NOMO-1 treated with dmso at 0.1 percent for 144 hours (cell line): Measurements from ENCODE around the gene ACADVL.
A peak's percentile ranks its signal among the peaks of the same experiment; 100 is the strongest.
"Not testable (repeated sequence)": the region's sequence is repeated elsewhere in the genome, so short reads cannot be mapped to it uniquely, and the experiment has no call there.

Experiments
- DNase-seq: peaks from one replicate; lab custom pipeline; 2025; ENCODE audit not compliant: unreplicated experiment; lab: John Stamatoyannopoulos, UW

Gene ACADVL

DNA sequence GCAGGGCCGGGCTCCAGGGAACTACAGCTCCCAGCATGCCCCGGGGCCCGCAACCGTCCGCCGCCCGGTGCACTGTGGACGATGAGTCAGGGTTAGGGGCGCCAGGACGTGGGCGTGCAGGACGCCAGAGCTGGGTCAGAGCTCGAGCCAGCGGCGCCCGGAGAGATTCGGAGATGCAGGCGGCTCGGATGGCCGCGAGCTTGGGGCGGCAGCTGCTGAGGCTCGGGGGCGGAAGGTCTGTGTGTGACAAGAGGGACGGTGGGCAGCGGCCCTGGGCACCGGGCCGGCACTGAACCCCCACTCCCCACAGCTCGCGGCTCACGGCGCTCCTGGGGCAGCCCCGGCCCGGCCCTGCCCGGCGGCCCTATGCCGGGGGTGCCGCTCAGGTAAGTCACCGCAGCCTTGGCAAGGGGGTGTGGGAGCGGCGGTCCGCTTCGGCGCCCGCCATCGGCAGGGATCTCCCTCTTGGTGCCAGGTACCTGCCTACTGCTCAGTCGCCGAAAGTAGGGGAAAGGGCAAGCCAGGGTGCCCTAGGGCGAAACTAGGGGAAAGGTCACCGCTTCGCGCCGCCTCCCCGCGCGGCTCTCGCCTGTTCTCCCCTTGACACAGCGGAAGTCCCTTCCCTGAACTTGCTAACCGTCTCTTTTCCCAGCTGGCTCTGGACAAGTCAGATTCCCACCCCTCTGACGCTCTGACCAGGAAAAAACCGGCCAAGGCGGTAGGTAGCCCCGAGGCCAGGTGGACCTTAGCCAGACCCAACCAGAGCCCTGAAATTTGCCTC, at the start of gene ACADVL, which contains the start of gene DLG4:
ACADVL (plus strand) TSS at position 127 of the 781 bp plus-strand sequence; CDS start at position 174, 47 bp downstream.
DLG4 (minus strand) TSS at position 25 of the 781 bp plus-strand sequence.
- DNase-seq: peak; percentile 61

DNA sequence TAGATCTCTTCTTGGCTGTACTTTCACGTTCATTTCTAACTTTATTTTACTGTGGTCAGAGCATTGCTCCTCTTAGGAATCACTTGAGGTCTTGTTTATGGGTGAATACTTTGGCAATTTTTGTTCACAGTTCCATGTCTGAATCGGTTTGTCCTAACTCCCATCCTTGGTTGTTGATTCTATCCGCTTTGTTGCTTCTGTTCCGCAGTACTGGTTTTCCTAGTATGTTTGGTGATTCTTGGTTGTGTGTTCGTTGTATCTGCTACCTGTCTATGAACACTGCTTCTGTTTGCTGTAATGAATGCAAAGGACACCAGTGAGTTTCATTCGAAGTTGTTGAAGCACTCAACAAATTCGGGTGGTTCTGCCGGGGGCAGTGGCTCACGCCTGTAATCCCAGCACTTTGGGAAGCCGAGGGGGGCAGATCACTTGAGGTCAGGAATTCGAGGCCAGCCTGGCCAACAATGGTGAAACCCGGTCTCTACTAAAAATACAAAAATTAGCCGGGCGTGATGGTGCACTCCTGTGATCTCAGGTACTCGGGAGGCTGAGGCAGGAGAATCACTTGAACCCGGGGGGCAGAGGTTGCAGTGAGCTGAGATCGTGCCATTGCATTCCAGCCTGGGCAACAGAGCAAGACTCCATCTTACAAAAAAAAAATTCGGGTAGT, 47.1 kb upstream of the ACADVL start:
- DNase-seq: not testable (repeated sequence)

DNA sequence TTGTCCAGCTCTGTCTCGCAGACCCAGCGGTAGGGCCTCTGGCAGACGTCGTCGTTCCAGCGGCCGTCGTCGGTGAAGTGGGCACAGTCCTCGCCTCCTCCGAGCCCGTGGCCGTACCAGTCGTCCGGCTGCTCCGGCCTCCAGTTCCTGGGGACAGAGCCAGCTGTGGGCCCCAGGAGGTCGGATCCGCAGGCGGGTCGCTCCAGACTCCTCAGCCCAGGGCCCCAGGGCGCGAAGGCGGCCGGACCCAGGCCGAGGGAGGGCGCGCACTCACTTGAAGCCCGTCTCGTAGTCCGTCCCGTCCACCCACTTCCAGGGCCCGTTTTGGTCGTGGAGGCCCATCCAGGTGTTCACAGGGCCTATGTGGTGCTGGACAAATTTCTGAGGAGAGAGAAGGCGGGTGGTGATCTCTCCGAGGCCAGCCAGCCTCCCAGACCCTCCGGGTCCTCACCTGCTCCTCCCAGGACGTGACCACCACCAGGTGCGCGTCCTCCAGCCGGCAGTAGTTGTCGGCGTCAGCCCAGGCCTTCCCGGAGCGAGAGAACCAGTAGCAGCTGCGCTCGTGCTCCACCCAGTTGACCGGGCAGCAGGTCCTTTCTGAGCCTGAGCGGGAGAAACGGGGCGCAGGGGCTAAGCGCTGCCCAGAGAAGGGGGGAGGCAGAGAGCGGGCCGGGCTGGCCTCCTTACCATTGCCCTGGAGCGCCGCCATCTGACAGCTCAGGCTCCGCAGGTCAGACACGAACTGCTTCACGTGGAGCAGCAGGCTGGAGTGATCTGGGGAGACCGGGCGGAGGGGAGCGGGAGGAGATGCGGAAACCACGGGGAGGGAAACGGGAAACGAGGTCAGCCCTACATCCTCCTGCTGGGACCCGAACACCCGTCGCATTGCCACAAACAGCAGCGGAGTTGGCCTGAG, 45.8 kb upstream of the ACADVL start:
- no peak for DNase-seq

DNA sequence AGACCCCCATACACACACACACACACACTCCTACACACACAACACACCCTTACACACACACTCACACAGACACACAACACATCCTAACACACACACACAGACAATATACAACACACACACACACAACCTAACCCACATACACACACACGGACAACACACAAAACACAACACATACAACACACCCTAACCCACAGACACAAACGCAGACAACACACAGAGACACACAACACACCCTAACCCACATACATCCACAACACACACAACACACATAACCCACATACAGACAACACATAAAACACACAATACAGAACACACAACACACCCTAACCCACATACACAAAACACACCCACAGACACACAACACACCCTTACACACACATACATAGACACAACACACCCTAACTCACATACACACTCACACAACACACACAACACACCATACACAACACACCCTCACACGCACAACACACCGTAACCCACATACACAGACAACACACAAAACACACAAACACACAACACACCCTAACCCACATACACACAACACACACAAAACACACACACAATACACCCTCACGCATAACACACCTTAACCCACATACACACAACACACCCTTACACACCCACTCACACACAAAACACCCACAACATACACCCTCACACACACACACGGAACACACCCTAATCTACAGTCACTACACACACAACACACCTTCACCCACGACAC, 45.0 kb upstream of the ACADVL start:
- DNase-seq: no peak

DNA sequence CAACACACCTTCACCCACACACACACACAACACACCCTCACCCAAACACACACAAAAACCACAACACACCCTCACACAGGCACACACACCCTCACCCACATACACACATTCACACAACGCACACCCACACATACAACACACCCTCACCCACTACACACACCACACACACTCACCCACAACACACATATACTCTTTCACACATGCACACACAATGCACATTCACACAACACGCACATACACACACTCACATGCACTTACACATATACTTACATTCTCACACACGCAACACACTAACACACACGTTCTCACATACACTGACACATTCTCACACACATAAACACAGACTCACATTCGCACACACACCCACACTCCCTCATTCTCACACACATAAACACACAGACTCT, 44.4 kb upstream of the ACADVL start:
- DNase-seq: no peak

DNA sequence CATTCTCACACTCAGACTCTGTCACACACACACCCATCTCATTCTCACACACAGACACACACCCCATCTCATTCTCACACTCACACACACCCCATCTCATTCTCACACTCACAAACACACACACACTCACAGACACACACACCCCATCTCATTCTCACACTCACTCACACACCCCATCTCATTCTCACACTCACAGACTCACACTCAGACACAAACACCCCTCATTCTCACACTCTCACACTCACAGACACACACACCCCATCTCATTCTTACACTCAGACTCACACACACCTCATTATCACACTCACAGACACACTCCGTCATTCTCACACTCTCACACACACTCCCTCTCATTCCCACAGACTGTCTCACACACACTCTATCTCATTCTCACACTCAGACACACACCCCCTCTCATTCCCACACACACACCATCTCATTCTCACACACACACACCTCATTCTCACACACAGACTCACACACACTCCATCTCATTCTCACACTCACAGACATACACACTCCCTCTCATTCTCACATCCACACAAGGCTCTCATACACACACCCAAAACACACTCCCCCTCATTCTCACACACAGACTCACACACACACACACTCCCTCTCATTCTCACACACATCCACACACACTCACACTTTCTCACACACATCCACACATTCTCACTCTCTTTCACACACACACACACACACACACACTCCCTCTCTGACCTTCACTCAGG, 43.5 kb upstream of the ACADVL start:
- no peak for DNase-seq

DNA sequence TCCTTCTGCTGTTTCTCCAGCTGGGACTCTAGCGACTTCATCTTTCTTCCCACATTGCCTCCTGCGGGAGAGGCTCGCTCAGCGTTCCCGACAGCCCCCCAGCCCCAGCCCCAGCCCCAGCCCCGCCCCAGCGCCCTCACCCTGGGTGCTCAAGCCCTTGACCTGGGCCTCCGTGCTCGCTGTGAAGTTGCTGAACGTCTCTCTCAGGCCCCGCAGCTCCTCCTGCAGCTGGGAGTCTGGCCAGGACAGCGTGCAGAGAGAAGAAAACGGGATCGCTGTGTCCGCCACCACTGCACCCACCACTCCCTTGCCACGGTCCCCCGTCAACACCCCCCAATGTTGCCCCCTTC, 42.9 kb upstream of the ACADVL start:
- DNase-seq: no peak

DNA sequence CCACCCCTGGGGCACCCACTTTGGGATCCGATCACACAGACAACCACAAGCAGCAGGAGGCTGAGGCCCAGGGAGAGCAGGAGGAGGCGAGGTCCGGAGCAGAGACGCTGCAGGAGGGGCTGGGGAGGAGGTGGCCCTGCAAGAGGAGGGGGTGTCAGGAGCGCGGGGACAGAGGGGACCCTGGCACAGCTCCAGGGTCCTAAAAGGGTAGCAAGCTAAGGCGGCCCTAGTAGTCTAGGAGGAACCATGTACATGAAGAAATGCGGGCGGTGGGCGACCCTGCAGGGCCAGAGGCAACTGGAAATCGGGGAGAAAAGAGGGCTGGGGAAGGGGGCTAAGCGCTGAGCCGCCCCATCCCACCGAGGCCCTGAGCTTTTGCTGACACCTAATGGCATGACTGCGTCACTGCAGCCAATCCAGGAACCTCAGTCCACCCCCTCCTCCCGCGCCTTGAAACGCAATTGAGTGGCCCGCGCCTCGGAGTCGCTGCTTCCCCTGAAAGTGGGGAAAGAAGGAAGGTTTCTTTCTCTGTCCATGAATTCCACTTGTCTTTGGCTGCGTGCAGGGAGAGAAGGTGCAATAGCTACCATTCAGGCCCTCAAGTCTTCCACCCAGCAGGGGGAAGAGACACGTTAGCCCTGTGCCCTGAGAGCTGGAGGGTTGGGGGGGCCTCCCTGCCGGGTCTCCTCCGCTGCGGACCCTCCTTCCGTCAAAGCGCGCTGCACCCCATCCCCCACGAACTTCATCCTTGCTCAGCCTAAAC, 42.4 kb upstream of the ACADVL start:
- peak; percentile 40 for DNase-seq

DNA sequence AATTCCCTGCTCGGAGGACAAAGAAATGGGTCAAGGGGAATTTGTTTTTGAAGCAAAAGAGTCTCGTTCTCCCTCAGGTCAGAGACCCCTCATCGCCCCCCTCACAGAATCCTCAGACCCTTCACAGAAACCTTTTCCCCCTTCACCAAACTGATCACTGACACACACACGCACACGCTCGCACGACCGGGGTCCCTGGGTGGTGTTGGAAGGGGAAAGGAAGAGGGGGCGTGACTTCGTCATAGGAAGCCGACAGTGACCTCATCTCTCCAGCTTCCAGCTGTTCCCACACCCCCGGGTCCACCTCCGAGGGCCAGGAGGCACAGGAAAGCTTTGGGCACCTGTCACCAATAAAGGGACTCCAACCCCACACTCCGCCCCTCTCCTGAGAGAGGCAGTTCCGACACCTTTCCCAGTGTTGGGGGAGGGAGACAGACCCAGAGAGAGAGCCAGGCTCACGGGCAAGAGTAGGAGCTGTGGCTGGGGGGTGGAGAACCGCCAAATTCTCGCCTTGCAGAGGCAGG, 41.7 kb upstream of the ACADVL start:
- no peak for DNase-seq

DNA sequence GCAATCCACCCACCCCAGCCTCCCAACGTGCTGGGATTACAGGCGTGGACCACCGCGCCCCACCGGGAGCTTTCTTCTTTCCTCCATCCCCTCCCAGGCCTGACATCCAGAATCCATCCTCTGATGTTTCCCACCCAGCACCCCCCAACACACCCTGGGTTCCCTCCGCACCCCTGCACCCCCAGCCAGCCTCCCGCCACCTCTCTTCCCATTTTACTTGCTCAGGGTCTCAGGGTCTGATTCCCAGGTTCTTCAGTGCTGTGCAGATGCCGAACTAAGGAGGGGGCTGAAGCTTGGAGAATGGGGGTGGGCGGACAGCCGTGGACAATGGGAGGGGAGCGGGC, 40.8 kb upstream of the ACADVL start:
- DNase-seq: no peak

DNA sequence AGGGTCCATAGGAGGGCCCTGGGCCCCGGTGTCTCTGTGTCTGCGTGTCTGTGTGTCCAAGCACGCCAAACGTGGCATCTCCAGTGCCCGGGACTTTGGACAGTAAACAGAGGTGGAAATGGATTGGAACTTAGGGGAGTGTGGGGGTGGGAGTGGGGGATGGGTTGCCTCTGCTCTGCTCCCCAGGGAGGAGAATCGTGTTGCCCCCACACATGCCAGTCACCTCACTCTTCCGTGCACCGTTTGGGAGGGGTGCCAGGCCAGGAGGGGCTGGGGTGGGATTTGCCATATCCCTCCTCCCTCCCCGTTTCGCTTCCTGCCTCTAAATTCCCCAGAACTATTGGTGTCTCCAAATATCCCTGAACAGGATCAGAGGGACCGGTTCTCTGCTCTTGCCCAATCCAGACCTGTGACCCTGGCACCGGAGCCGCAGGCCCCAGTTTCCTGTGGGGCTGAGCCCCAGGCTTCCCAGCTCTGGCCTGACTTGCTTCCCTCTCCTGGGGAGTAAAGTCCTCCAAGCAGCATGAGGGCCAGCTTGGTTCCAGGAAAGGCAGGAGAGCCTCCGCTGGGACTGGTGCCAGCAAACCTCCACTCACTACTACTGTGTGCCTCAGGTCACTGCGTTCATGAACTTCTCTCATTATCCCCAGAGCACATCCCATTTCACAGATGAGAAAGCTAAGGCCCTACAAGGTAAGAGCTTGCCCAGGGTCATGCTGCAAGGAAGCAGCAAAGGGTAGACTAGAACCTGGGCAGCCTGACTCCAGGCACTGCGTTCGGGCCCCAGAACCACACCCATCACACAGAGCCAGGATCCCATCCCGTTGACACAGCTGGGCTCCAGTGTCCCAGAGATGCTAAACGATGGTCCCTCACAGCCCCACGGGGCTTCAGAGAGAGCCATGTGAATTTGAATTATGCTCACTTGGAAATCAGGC, 40.2 kb upstream of the ACADVL start, which contains the start of gene ASGR1:
ASGR1 (minus strand) TSS at position 54 of the 938 bp plus-strand sequence. CDS start 807 bp downstream, outside the sequence.
- no peak for DNase-seq

DNA sequence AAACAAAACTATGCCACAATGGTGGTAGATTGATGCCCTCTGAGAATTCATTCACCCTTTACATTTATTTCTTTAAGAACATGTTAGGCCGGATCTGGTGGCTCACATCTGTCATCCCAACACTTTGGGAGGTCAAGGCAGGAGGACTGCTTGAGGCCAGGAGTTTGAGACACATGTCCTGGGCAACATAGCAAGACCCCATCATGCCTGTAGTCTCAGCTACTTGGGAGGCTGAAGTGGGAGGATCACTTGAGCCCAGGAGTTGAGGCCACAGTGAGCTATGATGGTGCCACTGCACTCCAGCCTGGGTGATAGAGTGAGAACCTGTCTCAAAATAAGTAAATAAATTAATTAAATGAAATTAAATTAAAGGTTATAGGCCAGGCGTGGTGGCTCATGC, 37.6 kb upstream of the ACADVL start:
- not testable (repeated sequence) for DNase-seq

DNA sequence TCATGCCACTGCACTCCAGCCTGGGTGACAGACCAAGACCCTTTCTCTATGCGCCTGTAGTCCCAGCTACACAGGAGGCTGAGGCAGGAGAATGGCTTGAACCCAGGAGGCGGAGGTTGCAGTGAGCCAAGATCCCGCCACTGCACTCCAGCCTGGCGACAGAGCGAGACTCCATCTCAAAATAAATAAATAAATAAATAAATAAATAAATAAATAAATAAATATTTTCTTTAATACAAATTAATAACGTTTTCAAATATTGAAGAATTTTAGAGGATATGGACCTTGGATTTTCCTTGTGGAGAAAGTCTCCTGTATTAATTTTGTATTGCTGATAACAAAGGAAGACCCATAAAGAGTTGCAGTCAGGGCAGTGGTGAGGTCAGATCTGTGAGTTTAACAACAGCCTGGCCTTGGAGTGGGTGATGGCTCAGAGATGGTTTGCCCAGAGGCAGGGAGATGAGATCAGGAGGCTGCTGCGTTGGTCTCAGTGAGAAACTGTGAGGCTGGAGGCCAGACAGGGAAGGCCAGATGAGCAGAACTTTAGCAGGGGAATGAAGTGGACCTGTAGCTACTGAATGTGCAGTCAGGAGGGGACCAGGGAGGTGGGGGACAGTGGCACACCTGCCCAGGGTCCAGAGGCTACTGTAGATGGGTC, 36.2 kb upstream of the ACADVL start:
- no peak for DNase-seq

DNA sequence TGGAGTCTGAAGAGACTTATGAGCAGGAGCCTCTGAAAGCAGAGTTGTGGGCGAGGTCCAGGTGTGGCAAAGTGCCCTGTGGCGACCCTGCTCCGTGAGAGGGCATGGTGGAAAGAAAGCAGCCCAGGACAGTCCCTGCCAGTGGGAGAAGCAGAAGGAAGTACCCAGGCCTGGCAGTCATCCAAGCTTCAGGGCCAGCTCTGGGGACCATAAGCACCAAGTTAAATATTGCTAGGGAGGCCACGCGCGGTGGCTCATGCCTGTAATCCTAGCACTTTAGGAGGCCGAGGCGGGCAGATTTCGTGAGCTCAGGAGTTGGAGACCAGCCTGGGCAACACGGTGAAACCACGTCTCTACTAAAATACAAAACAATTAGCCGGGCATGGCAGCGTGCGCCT, 35.6 kb upstream of the ACADVL start:
- DNase-seq: no peak

DNA sequence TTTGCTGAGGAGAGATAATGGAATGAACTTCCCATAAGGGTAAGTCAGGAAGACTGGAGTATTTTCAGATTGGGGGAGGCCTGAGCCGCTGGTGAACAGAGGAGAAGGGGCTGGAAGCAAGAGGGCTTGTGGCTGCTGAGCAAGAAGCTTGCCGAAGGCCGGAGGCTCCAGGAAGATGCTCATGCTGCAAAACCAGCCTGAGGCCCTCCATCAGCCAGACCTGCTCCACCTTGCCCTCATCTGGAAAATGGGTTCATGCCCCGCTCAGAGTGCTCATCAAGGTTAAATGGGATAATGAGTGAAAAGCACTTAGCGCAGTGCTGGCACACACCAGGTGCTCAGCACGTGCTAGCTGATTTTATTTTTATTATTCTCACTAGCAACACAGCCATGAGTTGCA, 35.1 kb upstream of the ACADVL start:
- DNase-seq: no peak

DNA sequence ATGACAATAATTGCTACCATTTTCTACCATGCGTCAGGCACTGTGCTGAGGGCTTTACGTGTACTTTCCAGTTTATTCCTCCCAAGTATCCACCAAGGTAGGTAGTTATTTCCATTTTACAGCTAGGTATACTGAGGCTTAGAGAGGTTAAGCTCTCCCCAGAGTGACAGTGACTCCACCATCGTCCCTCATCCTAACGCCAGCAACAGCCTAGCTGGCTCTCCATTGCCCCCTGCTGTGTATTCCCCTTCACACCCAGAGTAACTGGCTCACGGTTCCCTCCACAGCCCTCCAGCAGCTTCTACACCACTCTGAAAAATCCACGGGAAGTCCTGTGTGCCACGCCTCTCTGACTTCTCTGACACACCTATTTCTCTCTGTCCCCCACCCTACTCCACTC, 33.5 kb upstream of the ACADVL start:
- DNase-seq: no peak

DNA sequence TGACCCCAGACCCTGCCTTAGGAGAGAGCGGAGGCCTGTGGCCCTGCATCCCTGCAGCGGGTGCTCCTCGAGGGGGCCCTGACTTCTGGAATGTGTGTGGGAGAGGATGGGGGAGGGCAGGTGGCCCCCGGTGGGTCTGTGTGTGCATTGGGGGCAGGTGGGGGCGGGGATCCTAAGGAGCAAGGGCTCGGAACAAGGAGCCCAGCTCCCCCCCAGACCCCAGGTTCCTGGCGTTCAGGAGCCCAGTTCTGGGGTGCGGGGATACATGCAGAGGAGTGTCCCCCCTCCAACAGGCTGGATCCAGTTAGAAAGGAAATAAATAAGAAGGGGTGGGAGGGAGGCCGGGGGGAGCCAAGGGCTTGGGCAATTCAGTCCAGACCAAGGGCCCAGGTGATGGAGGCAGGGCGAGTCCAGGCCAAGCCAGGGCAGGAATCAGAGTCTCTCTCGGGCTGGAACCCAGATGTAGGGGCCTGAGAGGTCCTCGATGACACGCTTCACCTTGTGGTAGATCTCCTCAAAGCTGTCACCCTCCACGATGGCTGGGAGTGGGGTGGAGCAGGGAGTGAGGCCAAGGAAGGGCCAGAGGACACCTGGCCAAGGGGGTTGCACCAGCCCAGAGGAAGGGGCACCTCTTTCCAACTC, 29.3 kb upstream of the ACADVL start:
- DNase-seq: no peak
